PC-9 (cell line): ENCODE results near the gene PIK3R5.
"Not testable (repeated sequence)": the region's sequence is repeated elsewhere in the genome, so short reads cannot be mapped to it uniquely, and the experiment has no call there.

Experiments
- EZH2 ChIP-seq: fragments of 200-600 bp; sonication (generic); IDR thresholded peaks from 2 replicates; pipeline ENCODE4 v1.8.0; 2017; ENCODE audit warnings: antibody characterized with exemption, low read depth
- TF ChIP-seq, protein P1 (sequence below): fragments of 200-600 bp; sonication (generic); conservative IDR thresholded peaks from 2 replicates; pipeline ENCODE4 v1.6.1; 2017; ENCODE audit warnings: mixed run types, antibody characterized with exemption, mild to moderate bottlenecking, moderate library complexity

DNA sequence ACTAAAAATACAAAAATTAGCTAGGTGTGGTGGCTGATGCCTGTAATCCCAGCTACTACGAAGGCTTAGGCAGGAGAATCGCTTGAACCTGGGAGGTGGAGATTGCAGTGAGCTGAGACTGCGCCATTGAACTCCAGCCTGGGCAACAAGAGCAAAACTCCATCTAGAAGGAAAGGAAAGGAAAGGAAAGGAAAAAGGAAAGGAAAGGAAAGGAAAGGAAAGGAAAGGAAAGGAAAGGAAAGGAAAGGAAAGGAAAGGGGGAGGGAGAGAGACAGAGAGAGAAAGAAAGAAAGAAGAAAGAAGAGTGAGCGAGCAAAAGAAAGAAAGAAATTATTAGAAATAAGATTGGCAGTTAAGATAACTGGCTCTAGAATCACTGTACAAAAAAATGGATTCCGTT, 18.7 kb upstream of the PIK3R5 start:
- TF ChIP-seq, protein P1, sequence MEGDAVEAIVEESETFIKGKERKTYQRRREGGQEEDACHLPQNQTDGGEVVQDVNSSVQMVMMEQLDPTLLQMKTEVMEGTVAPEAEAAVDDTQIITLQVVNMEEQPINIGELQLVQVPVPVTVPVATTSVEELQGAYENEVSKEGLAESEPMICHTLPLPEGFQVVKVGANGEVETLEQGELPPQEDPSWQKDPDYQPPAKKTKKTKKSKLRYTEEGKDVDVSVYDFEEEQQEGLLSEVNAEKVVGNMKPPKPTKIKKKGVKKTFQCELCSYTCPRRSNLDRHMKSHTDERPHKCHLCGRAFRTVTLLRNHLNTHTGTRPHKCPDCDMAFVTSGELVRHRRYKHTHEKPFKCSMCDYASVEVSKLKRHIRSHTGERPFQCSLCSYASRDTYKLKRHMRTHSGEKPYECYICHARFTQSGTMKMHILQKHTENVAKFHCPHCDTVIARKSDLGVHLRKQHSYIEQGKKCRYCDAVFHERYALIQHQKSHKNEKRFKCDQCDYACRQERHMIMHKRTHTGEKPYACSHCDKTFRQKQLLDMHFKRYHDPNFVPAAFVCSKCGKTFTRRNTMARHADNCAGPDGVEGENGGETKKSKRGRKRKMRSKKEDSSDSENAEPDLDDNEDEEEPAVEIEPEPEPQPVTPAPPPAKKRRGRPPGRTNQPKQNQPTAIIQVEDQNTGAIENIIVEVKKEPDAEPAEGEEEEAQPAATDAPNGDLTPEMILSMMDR = not testable (repeated sequence)
- TF ChIP-seq EZH2 = not testable (repeated sequence)
